LNCaP clone FGC (cell line): ENCODE data around the gene DENND5A.

Source experiments
- DNase-seq: peaks from one replicate; pipeline ENCODE4 v3.0.0-alpha.2; 2011; ENCODE audit warnings: low read depth
- H3K4me3 ChIP-seq: 2 replicates; pipeline ENCODE4 v1.5.1; 2011; ENCODE audit warnings: mild to moderate bottlenecking, low read depth, low read length, control low read depth
- TF ChIP-seq, protein P1 (sequence below): IDR thresholded peaks from 2 replicates; pipeline ENCODE4 v1.5.1; 2012; ENCODE audit warnings: mild to moderate bottlenecking; ENCODE audit not compliant: control insufficient read depth, insufficient read depth; ENCODE audit errors: extremely low read depth

DENND5A gene

DNA sequence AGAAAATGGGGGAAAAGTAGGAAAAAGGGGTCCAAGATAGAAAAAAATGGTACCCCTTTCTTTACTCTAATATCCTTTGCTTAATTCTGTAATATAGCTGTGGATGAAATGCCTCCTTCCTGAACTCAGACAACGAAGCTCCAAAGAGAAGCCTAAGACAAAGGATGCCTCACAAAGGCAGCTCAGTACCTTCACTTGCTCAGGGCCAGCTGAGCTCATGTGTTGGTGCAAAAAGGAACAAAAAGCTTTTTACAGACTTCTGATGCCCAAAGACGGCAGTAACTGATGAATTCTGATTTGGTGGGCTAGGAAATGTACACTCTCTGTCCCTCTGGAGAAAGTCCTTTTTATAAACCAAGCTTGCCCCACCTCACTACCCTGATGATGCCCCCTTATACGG, 77.5 kb downstream of the DENND5A start:
- DNase-seq: no peak
- H3K4me3 ChIP-seq: no peak overlapping the region
- TF ChIP-seq, protein P1, sequence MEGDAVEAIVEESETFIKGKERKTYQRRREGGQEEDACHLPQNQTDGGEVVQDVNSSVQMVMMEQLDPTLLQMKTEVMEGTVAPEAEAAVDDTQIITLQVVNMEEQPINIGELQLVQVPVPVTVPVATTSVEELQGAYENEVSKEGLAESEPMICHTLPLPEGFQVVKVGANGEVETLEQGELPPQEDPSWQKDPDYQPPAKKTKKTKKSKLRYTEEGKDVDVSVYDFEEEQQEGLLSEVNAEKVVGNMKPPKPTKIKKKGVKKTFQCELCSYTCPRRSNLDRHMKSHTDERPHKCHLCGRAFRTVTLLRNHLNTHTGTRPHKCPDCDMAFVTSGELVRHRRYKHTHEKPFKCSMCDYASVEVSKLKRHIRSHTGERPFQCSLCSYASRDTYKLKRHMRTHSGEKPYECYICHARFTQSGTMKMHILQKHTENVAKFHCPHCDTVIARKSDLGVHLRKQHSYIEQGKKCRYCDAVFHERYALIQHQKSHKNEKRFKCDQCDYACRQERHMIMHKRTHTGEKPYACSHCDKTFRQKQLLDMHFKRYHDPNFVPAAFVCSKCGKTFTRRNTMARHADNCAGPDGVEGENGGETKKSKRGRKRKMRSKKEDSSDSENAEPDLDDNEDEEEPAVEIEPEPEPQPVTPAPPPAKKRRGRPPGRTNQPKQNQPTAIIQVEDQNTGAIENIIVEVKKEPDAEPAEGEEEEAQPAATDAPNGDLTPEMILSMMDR: no peak

- TF ChIP-seq, protein P1: no peak
- no peak for DNase-seq
- no peak overlapping the region for H3K4me3 ChIP-seq
Measured at GRCh38 chr11:9184516-9184915, 80.6 kb downstream of the DENND5A start.

GRCh38 chr11:9182180-9182871, 82.8 kb downstream of the DENND5A start:
- no peak for DNase-seq
- TF ChIP-seq, protein P1: no peak

DNA sequence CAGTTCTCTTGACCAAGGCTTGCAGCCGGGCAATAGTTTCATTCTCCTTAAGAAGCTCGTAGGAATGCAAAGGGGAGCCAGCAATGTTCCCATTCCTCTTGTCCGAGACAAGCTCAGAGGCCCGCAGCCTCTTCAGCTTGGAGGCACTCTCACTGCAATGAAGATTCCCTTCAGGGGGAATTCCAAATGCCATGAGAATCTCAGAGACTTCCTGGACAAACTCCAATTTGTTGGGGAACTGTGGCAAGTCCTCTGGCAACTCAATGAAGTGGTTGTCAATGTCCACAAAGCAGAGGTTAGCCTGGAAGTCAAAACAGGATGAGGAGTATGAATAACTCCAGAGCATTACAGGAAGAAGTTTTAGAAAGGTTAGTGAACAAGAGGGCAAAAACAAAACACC, 84.4 kb downstream of the DENND5A start:
- no peak overlapping the region for H3K4me3 ChIP-seq
- DNase-seq: no peak
- TF ChIP-seq, protein P1: no peak

More at GRCh38 chr11:9182180-9182871, 82.8 kb downstream of the DENND5A start:
- H3K4me3 ChIP-seq: no peak overlapping the region

DNA sequence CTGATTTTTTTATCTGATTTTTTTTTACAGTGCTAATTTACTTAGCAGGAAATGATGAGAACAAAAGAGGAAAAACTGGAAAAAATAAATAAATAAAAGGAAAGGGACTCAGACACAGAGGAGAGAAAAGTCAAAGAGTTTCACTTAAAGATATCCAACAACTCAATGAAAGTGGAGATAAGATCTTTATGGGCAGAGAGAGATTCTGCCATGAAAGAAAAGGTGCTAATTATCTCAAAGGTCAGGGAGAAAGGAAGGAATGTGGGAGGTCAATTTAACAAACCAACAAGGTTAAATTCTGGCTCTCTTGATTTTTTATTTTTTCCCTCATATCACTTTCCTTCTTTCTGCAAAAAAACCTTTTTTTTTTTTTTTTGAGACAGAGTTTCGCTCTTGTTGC, 86.0 kb downstream of the DENND5A start:
- DNase-seq: peak; percentile 10
- no peak overlapping the region for H3K4me3 ChIP-seq
- TF ChIP-seq, protein P1: no peak

DNA sequence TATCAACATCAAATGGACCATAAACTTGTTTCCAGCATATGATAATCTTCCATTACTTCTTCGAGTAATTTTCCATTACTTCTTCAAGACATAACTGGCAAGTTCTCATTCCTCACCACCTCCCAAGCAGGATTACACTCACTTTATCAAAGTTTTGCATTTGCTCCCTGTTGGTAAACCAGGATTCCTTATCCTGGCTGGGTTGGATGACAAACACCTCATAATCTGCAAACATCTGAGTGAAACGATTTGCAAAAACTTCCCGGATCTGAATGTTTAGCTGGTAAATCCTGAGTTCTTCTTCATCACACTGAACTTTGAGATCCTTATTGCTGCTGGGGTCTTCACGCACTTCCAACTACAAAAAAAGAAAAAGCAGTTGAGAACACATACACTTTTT, 86.4 kb downstream of the DENND5A start:
- DNase-seq: no peak
- TF ChIP-seq, protein P1: no peak
- no peak overlapping the region for H3K4me3 ChIP-seq
